Activated CD8-positive, alpha-beta memory T cell treated with anti-CD3 and anti-CD28 coated beads for 4 hours (primary cell): Measurements from ENCODE around the gene KLHL25.

ENCODE experiments used
- DNase-seq, 2 donors: peaks; one replicate each; pipeline ENCODE4 v3.0.0-alpha.2; 2020; ENCODE audit warnings: low read depth in 2 of 2

The KLHL25 gene

DNA sequence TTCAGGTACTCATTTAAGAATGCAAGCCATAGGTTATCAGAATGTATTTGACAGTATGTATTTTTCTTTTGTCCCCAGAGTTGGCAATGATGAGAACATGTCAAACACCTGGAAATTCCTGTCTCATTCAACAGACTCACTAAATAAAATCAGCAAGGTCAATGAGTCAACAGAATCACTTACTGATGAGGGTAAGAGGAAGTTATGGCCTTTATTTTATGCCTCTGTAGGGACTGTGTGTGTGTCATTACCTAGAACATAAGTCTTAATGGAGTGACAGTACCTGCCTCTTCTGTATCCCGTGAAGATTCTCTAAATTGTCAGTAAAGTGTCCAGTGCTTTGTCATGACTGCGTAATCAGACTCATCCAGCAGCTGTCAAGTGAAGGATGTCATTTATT is 77.5 kb downstream of the KLHL25 start:
- DNase-seq, result no peak

DNA sequence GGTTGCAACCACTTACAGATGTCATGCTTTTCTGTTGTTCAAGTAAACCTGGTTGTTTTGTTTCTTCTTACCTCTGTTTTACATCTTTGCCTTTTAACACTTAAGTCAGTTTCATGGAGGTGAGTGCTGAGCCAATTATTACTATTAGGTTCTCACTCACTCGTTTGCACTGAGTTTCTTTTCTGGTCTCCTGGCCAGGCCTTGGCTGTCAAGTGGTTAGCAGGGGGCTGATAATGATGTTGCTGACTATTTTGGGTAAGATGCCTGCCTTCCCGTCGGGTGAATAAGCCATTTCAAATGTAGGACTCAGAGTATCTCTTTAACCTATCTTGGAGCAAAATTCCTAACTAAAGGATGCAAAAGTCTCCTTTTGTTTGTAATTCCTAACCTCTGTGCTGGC is 78.5 kb downstream of the KLHL25 start:
- no peak for DNase-seq

DNA sequence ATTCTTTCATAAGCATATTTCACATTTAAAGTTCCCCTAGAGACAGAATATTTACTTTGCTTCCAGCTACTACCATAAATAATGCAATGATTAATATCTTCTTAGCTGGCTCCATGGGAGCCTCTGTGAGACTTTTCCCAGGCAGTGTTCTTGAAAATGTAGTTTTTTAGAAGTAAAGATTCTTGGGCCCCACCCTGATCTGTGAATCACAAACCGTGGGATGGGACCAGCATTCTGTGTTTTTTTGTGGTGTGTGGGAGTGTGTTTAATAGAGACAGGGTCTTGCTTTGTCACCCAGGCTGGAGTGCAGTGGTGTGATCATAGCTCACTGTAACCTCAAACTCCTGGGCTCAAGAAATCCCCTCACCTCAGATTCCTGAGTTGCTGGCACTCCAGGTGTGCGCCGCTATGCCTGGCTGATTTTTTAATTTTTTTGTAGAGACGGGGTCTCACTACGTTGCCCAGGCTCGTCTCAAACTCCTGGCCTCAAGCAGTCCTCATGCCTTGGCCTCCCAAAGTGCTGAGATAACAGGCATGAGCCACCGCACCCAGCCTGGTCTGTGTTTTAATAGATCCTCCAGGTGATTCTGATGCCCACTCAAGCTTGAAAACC is 83.0 kb downstream of the KLHL25 start:
- no peak for DNase-seq

DNA sequence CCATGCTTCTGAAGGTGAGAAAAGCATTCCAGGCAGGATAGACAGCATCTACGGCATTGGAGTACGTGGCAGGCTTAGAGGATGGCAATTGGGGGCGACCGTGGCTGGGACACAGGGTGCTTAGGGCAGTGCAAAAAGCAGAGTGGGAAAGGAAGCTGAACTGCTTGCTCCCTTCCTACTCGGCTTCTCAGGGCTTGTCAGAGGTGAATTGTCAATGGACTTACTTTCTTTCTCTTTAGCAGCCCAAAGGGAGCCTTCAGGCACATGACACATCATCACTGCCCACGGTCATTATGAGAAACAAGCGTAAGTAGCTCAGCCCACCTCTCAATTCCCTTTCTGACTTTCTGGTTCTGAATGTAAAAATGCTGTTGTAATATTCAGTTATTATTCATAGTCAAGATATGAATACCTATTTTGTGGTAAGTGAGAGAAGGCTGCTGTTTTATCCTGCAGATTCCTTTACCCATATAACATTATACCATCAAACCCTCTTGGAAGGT is 84.3 kb downstream of the KLHL25 start:
- DNase-seq, result no peak
